Stimulated activated CD8-positive, alpha-beta memory T cell treated with anti-CD3 and anti-CD28 coated beads, Interleukin-15, amount 100 ng/mL, for 24 hours (primary cell): ENCODE results near the gene RBMX2.
"Not testable (repeated sequence)": the region's sequence is repeated elsewhere in the genome, so short reads cannot be mapped to it uniquely, and the experiment has no call there.

Experiments
- DNase-seq: peaks from one replicate; pipeline ENCODE4 v3.0.0-alpha.2; 2020; ENCODE audit warnings: low read depth

RBMX2 gene

GRCh38 chrX:130401415-130402207 lies at the start of gene RBMX2:
Gene RBMX2, plus strand, starts transcription at chrX:130401987. Its CDS starts 46 bp downstream, at chrX:130402033.
- DNase-seq, result peak; percentile 32

- DNase-seq, result not testable (repeated sequence)
Measured at GRCh38 chrX:130352050-130352449, 49.7 kb upstream of the RBMX2 start.

GRCh38 chrX:130376077-130376476 lies 25.7 kb upstream of the RBMX2 start:
- DNase-seq, result no peak

- DNase-seq, result no peak
Measured at GRCh38 chrX:130378024-130378669, 23.6 kb upstream of the RBMX2 start.

- no peak for DNase-seq
Measured at GRCh38 chrX:130385520-130385919, 16.3 kb upstream of the RBMX2 start, which contains the start of gene GPR119. Gene GPR119, minus strand, starts transcription at chrX:130385674. Its CDS starts 227 bp downstream, at chrX:130385447.

GRCh38 chrX:130386408-130386808 lies 15.4 kb upstream of the RBMX2 start:
- no peak for DNase-seq

- no peak for DNase-seq
Measured at GRCh38 chrX:130393451-130394074, 8.2 kb upstream of the RBMX2 start.

- DNase-seq, result no peak
Measured at GRCh38 chrX:130395341-130395740, 6.4 kb upstream of the RBMX2 start.

- DNase-seq, result no peak
Measured at GRCh38 chrX:130402208-130402684, 459 bp downstream of the RBMX2 start.

- DNase-seq, result no peak
Measured at GRCh38 chrX:130413415-130413814, 11.6 kb downstream of the RBMX2 start.

GRCh38 chrX:130414800-130415199 lies 13.0 kb downstream of the RBMX2 start:
- DNase-seq, result no peak

GRCh38 chrX:130415201-130415600 lies 13.4 kb downstream of the RBMX2 start:
- no peak for DNase-seq

GRCh38 chrX:130416785-130417184 lies 15.0 kb downstream of the RBMX2 start:
- DNase-seq, result no peak

- no peak for DNase-seq
Measured at GRCh38 chrX:130418066-130418465, 16.3 kb downstream of the RBMX2 start.

- DNase-seq, result no peak
Measured at GRCh38 chrX:130418740-130419139, 17.0 kb downstream of the RBMX2 start.

- DNase-seq, result no peak
Measured at GRCh38 chrX:130419263-130419662, 17.5 kb downstream of the RBMX2 start.

GRCh38 chrX:130426531-130426930 lies 24.7 kb downstream of the RBMX2 start:
- no peak for DNase-seq

- DNase-seq, result not testable (repeated sequence)
Measured at GRCh38 chrX:130429236-130429635, 27.4 kb downstream of the RBMX2 start.

GRCh38 chrX:130435937-130436336 lies 34.1 kb downstream of the RBMX2 start:
- DNase-seq, result no peak

- not testable (repeated sequence) for DNase-seq
Measured at GRCh38 chrX:130437996-130438395, 36.2 kb downstream of the RBMX2 start.

- DNase-seq, result no peak
Measured at GRCh38 chrX:130443875-130444274, 42.1 kb downstream of the RBMX2 start.

GRCh38 chrX:130444641-130445336 lies 43.0 kb downstream of the RBMX2 start:
- DNase-seq, result no peak
